GF-D8 (cell line): Measurements from ENCODE around the gene KCTD11.
"Not testable (repeated sequence)": the region's sequence is repeated elsewhere in the genome, so short reads cannot be mapped to it uniquely, and the experiment has no call there.

ENCODE experiments used
- DNase-seq: peaks from one replicate; lab custom pipeline; 2025; lab: John Stamatoyannopoulos, UW

Gene KCTD11

GRCh38 chr17:7322520-7323194, 29.3 kb upstream of the KCTD11 start:
- no peak for DNase-seq

GRCh38 chr17:7323731-7324437, 28.1 kb upstream of the KCTD11 start:
- no peak for DNase-seq

GRCh38 chr17:7324438-7324779, 27.6 kb upstream of the KCTD11 start:
- no peak for DNase-seq

GRCh38 chr17:7325031-7325528, 26.9 kb upstream of the KCTD11 start:
- DNase-seq, result no peak

GRCh38 chr17:7326186-7326585, 25.8 kb upstream of the KCTD11 start:
- DNase-seq, result no peak

GRCh38 chr17:7327056-7327455, 24.9 kb upstream of the KCTD11 start:
- no peak for DNase-seq

GRCh38 chr17:7327501-7327900, 24.5 kb upstream of the KCTD11 start:
- DNase-seq, result no peak

GRCh38 chr17:7328009-7328408, 24.0 kb upstream of the KCTD11 start:
- DNase-seq, result no peak

GRCh38 chr17:7328840-7329373, 23.1 kb upstream of the KCTD11 start, which contains the start of gene NEURL4:
NEURL4 (minus strand) TSS chr17:7329335; CDS start chr17:7329312, 23 bp downstream.
- no peak for DNase-seq

GRCh38 chr17:7329374-7329996, 22.5 kb upstream of the KCTD11 start:
- DNase-seq, result peak; percentile 82

GRCh38 chr17:7329997-7330637, 21.8 kb upstream of the KCTD11 start:
- DNase-seq, result peak; percentile 17

- DNase-seq, result no peak
Observed at GRCh38 chr17:7330638-7331015, 21.3 kb upstream of the KCTD11 start.

- DNase-seq, result no peak
Observed at GRCh38 chr17:7332111-7332510, 19.9 kb upstream of the KCTD11 start.

GRCh38 chr17:7332600-7333069, 19.3 kb upstream of the KCTD11 start:
- not testable (repeated sequence) for DNase-seq

- DNase-seq, result no peak
Observed at GRCh38 chr17:7334938-7335538, 16.9 kb upstream of the KCTD11 start.

GRCh38 chr17:7335765-7336164, 16.2 kb upstream of the KCTD11 start:
- not testable (repeated sequence) for DNase-seq

GRCh38 chr17:7336240-7337175, 15.5 kb upstream of the KCTD11 start, which contains the start of gene ACAP1:
ACAP1 (plus strand) TSS chr17:7336529; CDS start chr17:7336735, 206 bp downstream.
- DNase-seq, result peak; percentile 12

- not testable (repeated sequence) for DNase-seq
Observed at GRCh38 chr17:7337600-7337999, 14.4 kb upstream of the KCTD11 start.

- DNase-seq, result no peak
Observed at GRCh38 chr17:7340179-7340578, 11.8 kb upstream of the KCTD11 start.

- DNase-seq, result no peak
Observed at GRCh38 chr17:7341842-7342241, 10.1 kb upstream of the KCTD11 start.
